Osteocyte (in vitro differentiated cells): ENCODE data around the gene TGM6. TPM values are rescaled to one million over a fixed set of nuclear protein-coding genes. Genes with fewer than 3 reads are reported as not detected.

Source experiments
- DNase-seq: peaks from one replicate; pipeline ENCODE4 v3.0.0; 2021; ENCODE audit warnings: mixed read lengths; ENCODE audit not compliant: unreplicated experiment; ENCODE audit errors: extremely low spot score
- H3K27ac Mint-ChIP-seq: one replicate; pipeline ENCODE4 v1.8.0; 2021; ENCODE audit warnings: mild to moderate bottlenecking, mixed read lengths; ENCODE audit not compliant: unreplicated experiment
- H3K27me3 Mint-ChIP-seq: one replicate; pipeline ENCODE4 v1.8.0; 2021; ENCODE audit warnings: mixed read lengths; ENCODE audit not compliant: unreplicated experiment
- H3K36me3 Mint-ChIP-seq: one replicate; pipeline ENCODE4 v1.8.0; 2021; ENCODE audit warnings: mixed read lengths; ENCODE audit not compliant: unreplicated experiment
- H3K4me1 Mint-ChIP-seq: one replicate; pipeline ENCODE4 v1.8.0; 2021; ENCODE audit warnings: mixed read lengths; ENCODE audit not compliant: unreplicated experiment
- H3K4me3 Mint-ChIP-seq: one replicate; pipeline ENCODE4 v1.8.0; 2021; ENCODE audit warnings: mild to moderate bottlenecking, moderate library complexity, mixed read lengths; ENCODE audit not compliant: unreplicated experiment
- H3K9me3 Mint-ChIP-seq: one replicate; pipeline ENCODE4 v1.8.0; 2021; ENCODE audit warnings: mixed read lengths; ENCODE audit not compliant: unreplicated experiment
- total RNA-seq: library from RNA; stranded (reverse); gene quantifications from 2 replicates; pipeline ENCODE4 v1.2.1, GENCODE V29; 2021
- TF ChIP-seq, protein P1 (sequence below): fragments of 200-600 bp; sonication (generic); IDR thresholded peaks from 2 replicates; pipeline ENCODE4 v1.5.0; 2021; ENCODE audit warnings: antibody characterized with exemption, mild to moderate bottlenecking, moderate library complexity

The TGM6 gene
- total RNA-seq, 1 donor from 2014 or later: not detected

DNA sequence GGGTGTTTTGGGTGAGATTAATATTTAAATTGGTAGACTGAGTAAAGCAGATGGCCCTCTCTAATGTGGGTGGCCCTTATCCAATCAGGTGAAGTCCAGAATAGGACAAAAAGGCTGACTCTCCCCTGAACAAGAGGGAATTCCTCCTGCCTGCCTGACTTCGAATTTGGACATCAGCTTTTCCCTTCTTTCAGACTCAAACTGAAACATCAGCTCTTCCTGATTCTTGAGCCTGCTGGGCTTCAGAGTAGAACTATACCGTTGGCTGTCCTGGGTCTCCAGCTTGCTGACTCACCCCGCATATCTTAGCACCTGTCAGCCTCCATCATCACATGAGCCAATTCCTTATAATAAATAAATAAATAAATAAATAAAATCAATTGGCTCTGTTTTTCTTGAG lies 15.0 kb upstream of the TGM6 start:
- Mint-ChIP-seq H3K4me1 (no peaks in the 10 kb centered on the region), H3K27ac (no peak overlapping the region), H3K9me3 (peaks cover 15% of the 10 kb centered on the region), H3K27me3 (peaks cover 7% of the 10 kb centered on the region), H3K36me3 (no peaks in the 10 kb centered on the region), H3K4me3 (no peak overlapping the region)
- DNase-seq: no peak
- TF ChIP-seq, protein P1, sequence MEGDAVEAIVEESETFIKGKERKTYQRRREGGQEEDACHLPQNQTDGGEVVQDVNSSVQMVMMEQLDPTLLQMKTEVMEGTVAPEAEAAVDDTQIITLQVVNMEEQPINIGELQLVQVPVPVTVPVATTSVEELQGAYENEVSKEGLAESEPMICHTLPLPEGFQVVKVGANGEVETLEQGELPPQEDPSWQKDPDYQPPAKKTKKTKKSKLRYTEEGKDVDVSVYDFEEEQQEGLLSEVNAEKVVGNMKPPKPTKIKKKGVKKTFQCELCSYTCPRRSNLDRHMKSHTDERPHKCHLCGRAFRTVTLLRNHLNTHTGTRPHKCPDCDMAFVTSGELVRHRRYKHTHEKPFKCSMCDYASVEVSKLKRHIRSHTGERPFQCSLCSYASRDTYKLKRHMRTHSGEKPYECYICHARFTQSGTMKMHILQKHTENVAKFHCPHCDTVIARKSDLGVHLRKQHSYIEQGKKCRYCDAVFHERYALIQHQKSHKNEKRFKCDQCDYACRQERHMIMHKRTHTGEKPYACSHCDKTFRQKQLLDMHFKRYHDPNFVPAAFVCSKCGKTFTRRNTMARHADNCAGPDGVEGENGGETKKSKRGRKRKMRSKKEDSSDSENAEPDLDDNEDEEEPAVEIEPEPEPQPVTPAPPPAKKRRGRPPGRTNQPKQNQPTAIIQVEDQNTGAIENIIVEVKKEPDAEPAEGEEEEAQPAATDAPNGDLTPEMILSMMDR: no peak

DNA sequence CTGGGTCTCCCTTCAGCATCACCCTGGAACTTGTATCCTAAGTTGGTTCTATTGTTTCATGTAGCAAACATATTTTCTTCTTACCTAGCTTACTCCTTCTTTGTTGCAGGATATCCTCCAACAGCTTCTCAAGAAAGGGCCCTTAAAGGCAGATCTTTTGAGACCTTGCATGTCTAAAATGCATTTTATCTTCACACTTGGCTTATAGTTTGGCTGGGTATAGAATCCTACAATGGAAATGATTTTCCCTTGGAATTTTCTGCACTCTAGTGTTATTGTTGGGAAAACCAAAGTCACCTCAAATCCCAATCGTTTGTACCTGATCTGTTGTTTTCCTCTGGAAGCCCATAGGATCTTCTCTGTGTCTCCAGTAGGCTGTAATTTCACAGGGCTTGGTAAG lies 12.1 kb upstream of the TGM6 start:
- no peak overlapping the region for H3K27ac Mint-ChIP-seq
- H3K9me3 Mint-ChIP-seq: peaks cover 5% of the 10 kb centered on the region
- no peaks in the 10 kb centered on the region for H3K4me1 Mint-ChIP-seq
- no peak overlapping the region for H3K4me3 Mint-ChIP-seq
- no peak for DNase-seq
- TF ChIP-seq, protein P1: no peak
- no peaks in the 10 kb centered on the region for H3K36me3 Mint-ChIP-seq
- peaks cover 7% of the 10 kb centered on the region for H3K27me3 Mint-ChIP-seq

DNA sequence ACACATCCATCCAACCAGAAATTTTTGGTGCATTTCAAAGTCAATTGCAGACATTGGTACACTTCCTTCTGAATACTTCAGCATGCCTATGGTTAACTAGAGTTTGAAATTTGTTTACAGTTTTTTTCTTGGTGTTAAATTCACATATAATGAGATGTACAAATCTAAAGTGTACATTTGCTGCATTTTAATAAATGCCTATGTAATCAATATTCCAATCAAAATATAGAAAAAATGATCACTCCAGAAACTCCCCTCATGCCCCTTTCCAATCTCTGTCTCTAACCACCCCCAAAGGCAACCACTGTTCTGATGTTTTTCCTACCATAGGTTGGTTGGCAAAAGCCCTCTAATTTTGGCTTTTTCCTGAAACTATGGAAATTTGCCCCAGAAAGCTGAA lies 7.6 kb upstream of the TGM6 start:
- TF ChIP-seq, protein P1: no peak
- Mint-ChIP-seq H3K4me1 (no peaks in the 10 kb centered on the region), H3K9me3 (peaks cover 5% of the 10 kb centered on the region), H3K27me3 (peaks cover 10% of the 10 kb centered on the region), H3K36me3 (no peaks in the 10 kb centered on the region), H3K27ac (no peak overlapping the region), H3K4me3 (no peak overlapping the region)
- no peak for DNase-seq

DNA sequence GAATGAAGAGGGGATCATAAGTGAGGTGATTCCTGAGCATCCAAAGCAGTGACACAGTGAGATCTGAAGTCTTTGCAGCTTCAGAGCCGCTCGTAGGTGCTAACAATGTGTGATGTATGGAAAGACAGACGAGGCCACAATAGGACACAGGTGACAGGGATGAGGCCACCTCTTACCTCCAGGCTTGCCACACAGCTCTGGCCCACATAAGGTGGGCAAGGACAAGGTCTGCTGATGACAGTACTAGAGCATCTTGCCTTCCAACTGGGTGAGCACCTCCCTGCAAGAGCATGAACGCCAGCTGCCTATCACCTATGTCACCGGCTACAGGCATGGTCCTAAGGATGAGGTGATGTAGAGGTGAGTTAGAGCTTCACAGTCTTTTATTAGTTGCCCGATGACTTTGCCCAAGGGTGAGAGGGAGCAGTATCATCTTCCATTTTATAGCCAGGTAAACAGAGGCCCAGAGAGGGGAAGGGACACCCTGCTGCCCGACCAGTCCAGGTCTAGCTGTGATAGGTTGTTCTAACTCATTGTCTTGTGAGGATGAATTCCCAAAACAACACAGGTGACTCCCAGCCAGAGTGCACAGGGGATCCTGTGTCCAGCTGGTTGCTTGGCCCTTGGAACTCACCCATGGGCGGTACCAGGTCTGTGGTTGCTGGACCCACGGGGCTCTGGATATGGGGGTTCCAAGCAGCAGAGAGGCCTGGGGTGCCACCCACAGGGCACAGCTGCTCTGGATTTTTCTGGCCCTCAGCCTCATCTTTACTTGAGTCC lies 6.2 kb upstream of the TGM6 start:
- TF ChIP-seq, protein P1: no peak
- Mint-ChIP-seq H3K4me3 (no peak overlapping the region), H3K36me3 (no peaks in the 10 kb centered on the region), H3K27me3 (peaks cover 4% of the 10 kb centered on the region), H3K9me3 (no peaks in the 10 kb centered on the region), H3K27ac (no peak overlapping the region), H3K4me1 (no peaks in the 10 kb centered on the region)
- no peak for DNase-seq

DNA sequence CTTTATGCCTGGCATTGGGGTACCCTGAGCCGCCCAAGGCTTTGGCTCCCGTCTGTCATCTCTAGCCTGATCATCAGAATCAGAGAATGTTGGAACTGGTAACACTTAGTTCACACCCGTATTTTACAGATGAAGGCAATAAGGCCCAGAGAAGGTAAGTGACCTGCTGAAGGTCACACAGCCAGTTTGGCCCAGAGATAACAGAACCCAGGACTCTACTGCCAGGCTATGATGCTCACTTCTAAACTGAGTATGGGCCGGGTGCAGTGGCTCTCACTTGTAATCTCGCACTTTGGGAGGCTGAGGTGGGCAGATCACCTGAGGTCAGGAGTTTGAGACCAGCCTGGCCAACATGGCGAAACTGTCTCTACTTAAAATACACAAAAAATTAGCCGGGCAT lies 1.8 kb upstream of the TGM6 start:
- H3K4me1 Mint-ChIP-seq: no peaks in the 10 kb centered on the region
- no peak overlapping the region for H3K27ac Mint-ChIP-seq
- no peaks in the 10 kb centered on the region for H3K9me3 Mint-ChIP-seq
- no peak for DNase-seq
- no peaks in the 10 kb centered on the region for H3K36me3 Mint-ChIP-seq
- H3K4me3 Mint-ChIP-seq: no peak overlapping the region
- TF ChIP-seq, protein P1: no peak
- peaks cover 4% of the 10 kb centered on the region for H3K27me3 Mint-ChIP-seq
